Measurements from ENCODE around the gene CRYGC. TPM values are rescaled to one million over a fixed set of nuclear protein-coding genes. Genes with fewer than 3 reads are reported as not detected.

The CRYGC gene
- total RNA-seq (not detected), polyA plus RNA-seq (not detected)

GRCh38 chr2:208129744-208130711 is at the start of gene CRYGC:
Gene CRYGC, minus strand, starts transcription at chr2:208129828. Its CDS starts 36 bp downstream, at chr2:208129792.
- peaks cover 2% of the 10 kb centered on the region for H3K4me1 ChIP-seq (ENCODE audit: insufficient read depth, low read length)
- CTCF ChIA-PET, result no interaction called here
- no peaks in the 10 kb centered on the region for H3K9me3 ChIP-seq (ENCODE audit: low read length)
- H3K27ac Mint-ChIP-seq, result no peak within 1 kb of the TSS
- peaks cover 0 to 6% (median 3%) of the 10 kb centered on the region in 3 donors for H3K4me1 Mint-ChIP-seq
- peaks cover 0 to 1% (median 0%) of the 10 kb centered on the region in 3 donors for H3K36me3 Mint-ChIP-seq
- H3K4me3 ChIP-seq (ENCODE audit: low read length), result no peak within 1 kb of the TSS
- POLR2A ChIA-PET, result no interaction called here
- H3K27ac ChIP-seq (ENCODE audit: low read depth, low read length), result no peak within 1 kb of the TSS
- no peaks in the 10 kb centered on the region for H3K27me3 ChIP-seq (ENCODE audit: insufficient read depth, low read length, poor library complexity, severe bottlenecking)
- no peaks in the 10 kb centered on the region for H3K9me3 Mint-ChIP-seq
- no peak for DNase-seq
- H3K36me3 ChIP-seq (ENCODE audit: insufficient read depth, low read length), result no peaks in the 10 kb centered on the region
- no peak within 1 kb of the TSS for H3K4me3 Mint-ChIP-seq
- H3K27me3 Mint-ChIP-seq, result peaks cover 9 to 24% of the 10 kb centered on the region in 2 donors

- Histone ChIP-seq H3K4me3 (ENCODE audit: low read length) (no peak overlapping the region), H3K9me3 (ENCODE audit: low read length) (no peaks in the 10 kb centered on the region), H3K27me3 (ENCODE audit: insufficient read depth, low read length, poor library complexity, severe bottlenecking) (no peaks in the 10 kb centered on the region), H3K27ac (ENCODE audit: low read depth, low read length) (no peak overlapping the region), H3K4me1 (ENCODE audit: insufficient read depth, low read length) (no peaks in the 10 kb centered on the region), H3K36me3 (ENCODE audit: insufficient read depth, low read length) (no peaks in the 10 kb centered on the region)
- ChIA-PET POLR2A (no interaction called here), CTCF (no interaction called here)
- H3K9me3 Mint-ChIP-seq, result no peaks in the 10 kb centered on the region
- peak overlapping the region in 1 of 8 donors; percentile 36 for H3K27ac Mint-ChIP-seq
- H3K27me3 Mint-ChIP-seq, result peaks cover 2 to 26% of the 10 kb centered on the region in 2 donors
- DNase-seq, result no peak
- peaks cover 4 to 8% (median 6%) of the 10 kb centered on the region in 3 donors for H3K4me1 Mint-ChIP-seq
- no peaks in the 10 kb centered on the region for H3K36me3 Mint-ChIP-seq
- no peak overlapping the region for H3K4me3 Mint-ChIP-seq
Measured at GRCh38 chr2:208179028-208179609, 49.5 kb upstream of the CRYGC start.

GRCh38 chr2:208175840-208176153 is 46.2 kb upstream of the CRYGC start:
- ChIA-PET CTCF (interaction anchor here (0.6 to 2.4 kb wide), 10 partner anchors 14 to 1766 kb away, joined by 3 to 10 read pairs (median 4); partner anchors contain the start of gene C2orf80), POLR2A (interaction anchor here (0.7 kb wide), 1 partner anchor 77 kb away, joined by 3 read pairs; no protein-coding TSS in a partner anchor)
- no peak overlapping the region for H3K4me3 Mint-ChIP-seq
- H3K9me3 Mint-ChIP-seq, result no peaks in the 10 kb centered on the region
- H3K27ac Mint-ChIP-seq, result no peak overlapping the region
- H3K4me3 ChIP-seq (ENCODE audit: low read length), result no peak overlapping the region
- H3K4me1 Mint-ChIP-seq, result peaks cover 4 to 6% (median 4%) of the 10 kb centered on the region in 3 donors
- no peaks in the 10 kb centered on the region for H3K36me3 Mint-ChIP-seq
- no peaks in the 10 kb centered on the region for H3K4me1 ChIP-seq (ENCODE audit: insufficient read depth, low read length)
- H3K27me3 ChIP-seq (ENCODE audit: insufficient read depth, low read length, poor library complexity, severe bottlenecking), result peaks cover 6% of the 10 kb centered on the region
- no peaks in the 10 kb centered on the region for H3K9me3 ChIP-seq (ENCODE audit: low read length)
- peaks cover 7 to 32% of the 10 kb centered on the region in 2 donors for H3K27me3 Mint-ChIP-seq
- H3K27ac ChIP-seq (ENCODE audit: low read depth, low read length), result no peak overlapping the region
- no peaks in the 10 kb centered on the region for H3K36me3 ChIP-seq (ENCODE audit: insufficient read depth, low read length)
- DNase-seq, result no peak

- no peaks in the 10 kb centered on the region for H3K9me3 ChIP-seq (ENCODE audit: low read length)
- peaks cover 4 to 6% (median 4%) of the 10 kb centered on the region in 3 donors for H3K4me1 Mint-ChIP-seq
- H3K9me3 Mint-ChIP-seq, result no peaks in the 10 kb centered on the region
- ChIA-PET CTCF (interaction anchor here (0.6 to 2.4 kb wide), 10 partner anchors 14 to 1767 kb away, joined by 3 to 10 read pairs (median 4); partner anchors contain the start of gene C2orf80), POLR2A (interaction anchor here (0.7 kb wide), 1 partner anchor 78 kb away, joined by 3 read pairs; no protein-coding TSS in a partner anchor)
- peak; percentile 21 to 66 (median 37) for DNase-seq
- H3K27me3 ChIP-seq (ENCODE audit: insufficient read depth, low read length, poor library complexity, severe bottlenecking), result peaks cover 6% of the 10 kb centered on the region
- H3K36me3 ChIP-seq (ENCODE audit: insufficient read depth, low read length), result no peaks in the 10 kb centered on the region
- peaks cover 7 to 37% of the 10 kb centered on the region in 2 donors for H3K27me3 Mint-ChIP-seq
- peak overlapping the region in 1 of 8 donors; percentile 73 for H3K27ac Mint-ChIP-seq
- H3K4me1 ChIP-seq (ENCODE audit: insufficient read depth, low read length), result no peaks in the 10 kb centered on the region
- no peak overlapping the region for H3K27ac ChIP-seq (ENCODE audit: low read depth, low read length)
- no peak overlapping the region for H3K4me3 Mint-ChIP-seq
- H3K4me3 ChIP-seq (ENCODE audit: low read length), result no peak overlapping the region
- no peaks in the 10 kb centered on the region for H3K36me3 Mint-ChIP-seq
Measured at GRCh38 chr2:208175069-208175839, 45.6 kb upstream of the CRYGC start.

GRCh38 chr2:208174144-208174543 is 44.5 kb upstream of the CRYGC start:
- Histone ChIP-seq H3K27me3 (ENCODE audit: insufficient read depth, low read length, poor library complexity, severe bottlenecking) (peaks cover 6% of the 10 kb centered on the region), H3K9me3 (ENCODE audit: low read length) (no peaks in the 10 kb centered on the region), H3K4me3 (ENCODE audit: low read length) (no peak overlapping the region), H3K36me3 (ENCODE audit: insufficient read depth, low read length) (no peaks in the 10 kb centered on the region), H3K27ac (ENCODE audit: low read depth, low read length) (no peak overlapping the region), H3K4me1 (ENCODE audit: insufficient read depth, low read length) (no peaks in the 10 kb centered on the region)
- Mint-ChIP-seq H3K27me3 (peaks cover 7 to 44% of the 10 kb centered on the region in 2 donors), H3K27ac (no peak overlapping the region), H3K36me3 (no peaks in the 10 kb centered on the region), H3K4me1 (peaks cover 4 to 6% (median 4%) of the 10 kb centered on the region in 3 donors), H3K4me3 (no peak overlapping the region), H3K9me3 (no peaks in the 10 kb centered on the region)
- no peak for DNase-seq
- CTCF ChIA-PET, result interaction anchor here (2.4 kb wide), 1 partner anchor 19 kb away, joined by 10 read pairs; no protein-coding TSS in a partner anchor
- POLR2A ChIA-PET, result no interaction called here

- Mint-ChIP-seq H3K36me3 (no peaks in the 10 kb centered on the region), H3K9me3 (no peaks in the 10 kb centered on the region), H3K27me3 (peaks cover 7 to 49% of the 10 kb centered on the region in 2 donors), H3K4me1 (peaks cover 4 to 6% (median 4%) of the 10 kb centered on the region in 3 donors), H3K27ac (peak overlapping the region in 1 of 8 donors; percentile 67), H3K4me3 (no peak overlapping the region)
- H3K4me1 ChIP-seq (ENCODE audit: insufficient read depth, low read length), result no peaks in the 10 kb centered on the region
- ChIA-PET CTCF (no interaction called here), POLR2A (no interaction called here)
- DNase-seq, result no peak
- no peak overlapping the region for H3K27ac ChIP-seq (ENCODE audit: low read depth, low read length)
- no peaks in the 10 kb centered on the region for H3K36me3 ChIP-seq (ENCODE audit: insufficient read depth, low read length)
- no peaks in the 10 kb centered on the region for H3K9me3 ChIP-seq (ENCODE audit: low read length)
- H3K27me3 ChIP-seq (ENCODE audit: insufficient read depth, low read length, poor library complexity, severe bottlenecking), result peaks cover 6% of the 10 kb centered on the region
- no peak overlapping the region for H3K4me3 ChIP-seq (ENCODE audit: low read length)
Measured at GRCh38 chr2:208172125-208172524, 42.5 kb upstream of the CRYGC start.

GRCh38 chr2:208164951-208165755 is 35.5 kb upstream of the CRYGC start:
- no peak for DNase-seq
- H3K9me3 ChIP-seq (ENCODE audit: low read length), result no peaks in the 10 kb centered on the region
- Mint-ChIP-seq H3K27me3 (peaks cover 4 to 30% of the 10 kb centered on the region in 2 donors), H3K4me3 (no peak overlapping the region), H3K4me1 (no peaks in the 10 kb centered on the region), H3K9me3 (no peaks in the 10 kb centered on the region), H3K27ac (no peak overlapping the region), H3K36me3 (no peaks in the 10 kb centered on the region)
- no peaks in the 10 kb centered on the region for H3K27me3 ChIP-seq (ENCODE audit: insufficient read depth, low read length, poor library complexity, severe bottlenecking)
- H3K27ac ChIP-seq (ENCODE audit: low read depth, low read length), result no peak overlapping the region
- H3K4me3 ChIP-seq (ENCODE audit: low read length), result no peak overlapping the region
- POLR2A ChIA-PET, result no interaction called here
- no peaks in the 10 kb centered on the region for H3K36me3 ChIP-seq (ENCODE audit: insufficient read depth, low read length)
- H3K4me1 ChIP-seq (ENCODE audit: insufficient read depth, low read length), result no peaks in the 10 kb centered on the region
- CTCF ChIA-PET, result no interaction called here
